Lung (tissue), 13 donors: Measurements from ENCODE around the gene CXorf65. TPM values are rescaled to one million over a fixed set of nuclear protein-coding genes. Genes with fewer than 3 reads are reported as not detected.

Experiments used
- ATAC-seq: fragments of 200-7000 bp; cut with Tn5 transposase; one replicate; pipeline ENCODE4 v1.9.1; 2020; ENCODE audit warnings: moderate number of reproducible peaks; ENCODE audit not compliant: insufficient read depth, low FRiP score
- DNase-seq, 3 donors: peaks; one replicate each; pipeline ENCODE4 v3.0.0-alpha.2; 2013 to 2017
- H3K27ac ChIP-seq, 2 donors: one replicate each; pipeline ENCODE4 v1.5.1; 2013; ENCODE audit warnings: mild to moderate bottlenecking in 2 of 2, moderate library complexity in 2 of 2, control low read depth in 1 of 2, inconsistent platforms in 1 of 2, low read depth in 1 of 2, low read length in 1 of 2
- H3K27me3 ChIP-seq, 3 donors: one replicate each; pipeline ENCODE4 v1.5.1; 2013; ENCODE audit warnings: low read length in 2 of 3; ENCODE audit not compliant: control insufficient read depth in 3 of 3, insufficient read depth in 3 of 3
- H3K36me3 ChIP-seq, 4 donors: one replicate each; pipeline ENCODE4 v1.5.1; 2013; ENCODE audit warnings: low read length in 4 of 4, mild to moderate bottlenecking in 1 of 4, moderate library complexity in 1 of 4; ENCODE audit not compliant: control insufficient read depth in 4 of 4, insufficient read depth in 4 of 4
- H3K4me1 ChIP-seq, 5 donors: one replicate each; pipeline ENCODE4 v1.5.1; 2013; ENCODE audit warnings: low read length in 5 of 5, mild to moderate bottlenecking in 2 of 5, moderate library complexity in 1 of 5; ENCODE audit not compliant: control insufficient read depth in 5 of 5, insufficient read depth in 5 of 5
- H3K4me3 ChIP-seq: one replicate; pipeline ENCODE4 v1.5.1; 2013; ENCODE audit warnings: mild to moderate bottlenecking, control low read depth, moderate library complexity
- H3K9ac ChIP-seq, 2 donors: one replicate each; pipeline ENCODE4 v1.5.1; 2013; ENCODE audit warnings: low read length in 2 of 2, control low read depth in 1 of 2; ENCODE audit not compliant: insufficient read depth in 1 of 2
- H3K9me3 ChIP-seq, 4 donors: one replicate each; pipeline ENCODE4 v1.5.1; 2013; ENCODE audit warnings: low read length in 3 of 4, mild to moderate bottlenecking in 1 of 4, moderate library complexity in 1 of 4; ENCODE audit not compliant: control insufficient read depth in 4 of 4, insufficient read depth in 3 of 4
- WGBS, 2 donors: extraction: QIAGEN DNeasy Blood & Tissue Kit; methylation state at CpG; one replicate each; pipeline ENCODE4 v1.1.7; 2013; 5-methylcytosine and 5-hydroxymethylcytosine counted together
- polyA plus RNA-seq, 2 donors: library from polyadenylated mRNA; stranded (reverse); fragments of 200-250 nt; gene quantifications; one replicate each; pipeline ENCODE4 v1.2.1, GENCODE V29; 2013
- small RNA-seq: library from RNA; depleted of rRNA; stranded (forward); fragments of <200 nt; gene quantifications from one replicate; pipeline ENCODE3, GENCODE V24; 2014; ENCODE audit warnings: low replicate concordance
- total RNA-seq, 2 donors: library from RNA; depleted of rRNA in 1 of 2; stranded (reverse); fragments of >200 nt in 1 of 2; gene quantifications; one replicate each; pipeline ENCODE4 v1.2.1, GENCODE V29; 2014 to 2021
- TF ChIP-seq, protein P1 (sequence below): IDR thresholded peaks from 2 replicates; pipeline ENCODE4 v1.5.1; 2012; ENCODE audit warnings: mild to moderate bottlenecking; ENCODE audit errors: control extremely low read depth, extremely low read depth
- donor health status: control.
- donor health status: control.
- donor health status: Bipolar disorder and iron deficiency.
- donor health status: healthy.
- donor health status: DM: yes; HTN: yes; CAD: no.

The CXorf65 gene
- total and polyA plus RNA-seq, 4 donors = 0.95 to 2.6 TPM; not detected in 2

- H3K9me3 ChIP-seq = peaks cover 0 to 2% (median 0%) of the 10 kb centered on the region in 4 donors
- peaks cover 0 to 9% (median 6%) of the 10 kb centered on the region in 4 donors for H3K36me3 ChIP-seq
- no peak overlapping the region for H3K4me3 ChIP-seq
- TF ChIP-seq, protein P1, sequence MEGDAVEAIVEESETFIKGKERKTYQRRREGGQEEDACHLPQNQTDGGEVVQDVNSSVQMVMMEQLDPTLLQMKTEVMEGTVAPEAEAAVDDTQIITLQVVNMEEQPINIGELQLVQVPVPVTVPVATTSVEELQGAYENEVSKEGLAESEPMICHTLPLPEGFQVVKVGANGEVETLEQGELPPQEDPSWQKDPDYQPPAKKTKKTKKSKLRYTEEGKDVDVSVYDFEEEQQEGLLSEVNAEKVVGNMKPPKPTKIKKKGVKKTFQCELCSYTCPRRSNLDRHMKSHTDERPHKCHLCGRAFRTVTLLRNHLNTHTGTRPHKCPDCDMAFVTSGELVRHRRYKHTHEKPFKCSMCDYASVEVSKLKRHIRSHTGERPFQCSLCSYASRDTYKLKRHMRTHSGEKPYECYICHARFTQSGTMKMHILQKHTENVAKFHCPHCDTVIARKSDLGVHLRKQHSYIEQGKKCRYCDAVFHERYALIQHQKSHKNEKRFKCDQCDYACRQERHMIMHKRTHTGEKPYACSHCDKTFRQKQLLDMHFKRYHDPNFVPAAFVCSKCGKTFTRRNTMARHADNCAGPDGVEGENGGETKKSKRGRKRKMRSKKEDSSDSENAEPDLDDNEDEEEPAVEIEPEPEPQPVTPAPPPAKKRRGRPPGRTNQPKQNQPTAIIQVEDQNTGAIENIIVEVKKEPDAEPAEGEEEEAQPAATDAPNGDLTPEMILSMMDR = no peak
- H3K9ac ChIP-seq = no peak overlapping the region
- no peaks in the 10 kb centered on the region for H3K4me1 ChIP-seq
- ATAC-seq = no peak
- peaks cover 0 to 6% (median 0%) of the 10 kb centered on the region in 3 donors for H3K27me3 ChIP-seq
- 63 to 65% methylated on average over 2 to 3 of the region's 3 CpGs for WGBS, 2 donors
- DNase-seq = no peak
- no peak overlapping the region for H3K27ac ChIP-seq
These were observed 48.6 kb downstream of the CXorf65 start for GRCh38 chrX:71057848-71058530.

DNA sequence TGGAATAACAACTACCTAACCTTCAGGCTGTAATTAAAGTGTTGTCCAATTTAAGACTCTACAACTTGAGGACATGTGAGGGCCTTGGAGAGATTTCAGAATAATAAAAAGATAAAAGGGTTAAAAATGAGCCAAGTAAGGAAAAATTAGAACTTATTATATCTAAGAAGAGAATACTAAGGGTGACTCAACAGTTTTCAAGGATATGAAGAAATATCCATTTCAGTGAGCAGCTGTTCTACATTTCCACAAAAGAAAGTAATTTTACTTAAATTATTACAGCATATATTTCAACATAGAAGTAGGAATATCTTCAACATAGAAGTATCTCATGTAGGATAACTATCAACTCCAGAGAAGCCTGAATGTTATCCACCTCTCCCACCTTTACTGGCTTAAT, 49.7 kb downstream of the CXorf65 start:
- ATAC-seq (no peak), DNase-seq (no peak)
- no peak overlapping the region for H3K9ac ChIP-seq
- peaks cover 0 to 8% (median 4%) of the 10 kb centered on the region in 4 donors for H3K36me3 ChIP-seq
- TF ChIP-seq, protein P1 = no peak
- H3K9me3 ChIP-seq = peaks cover 0 to 2% (median 0%) of the 10 kb centered on the region in 4 donors
- no peak overlapping the region for H3K27ac ChIP-seq
- peaks cover 0 to 5% (median 0%) of the 10 kb centered on the region in 5 donors for H3K4me1 ChIP-seq
- no peak overlapping the region for H3K4me3 ChIP-seq
- H3K27me3 ChIP-seq = peaks cover 0 to 5% (median 0%) of the 10 kb centered on the region in 3 donors

Small RNA genes within 50 kb of the gene (small RNA-seq; reads per million reads assigned to genes)
- gene CXorf65 = not detected

Other genes starting within 250 kb of the CXorf65 start
- not detected for gene TEX11, start 198.0 kb downstream of the CXorf65 start, total RNA-seq
- not detected for gene TEX11, start 198.0 kb downstream of the CXorf65 start, polyA plus RNA-seq
- gene SLC7A3, start 175.6 kb downstream of the CXorf65 start, total RNA-seq = 1 to 10 TPM in 1 of 2 donors, under 1 TPM in 1; 0.12 to 1.3 TPM
- not detected for gene SLC7A3, start 175.6 kb downstream of the CXorf65 start, polyA plus RNA-seq
- gene SNX12, start 38.4 kb downstream of the CXorf65 start, total RNA-seq = 10 to 100 TPM; 42.0 to 67.7 TPM
- gene SNX12, start 38.4 kb downstream of the CXorf65 start, polyA plus RNA-seq = 10 to 100 TPM; 22.7 to 35.1 TPM
- gene FOXO4, start 10.9 kb downstream of the CXorf65 start, total RNA-seq = 10 to 100 TPM; 13.9 to 16.3 TPM
- 10 to 100 TPM in 1 of 2 donors, 1 to 10 TPM in 1; 9.4 to 10.8 TPM for gene FOXO4, start 10.9 kb downstream of the CXorf65 start, polyA plus RNA-seq
- 10 to 100 TPM; 14.0 to 25.8 TPM for gene IL2RG, start 4.8 kb upstream of the CXorf65 start, total RNA-seq
- gene IL2RG, start 4.8 kb upstream of the CXorf65 start, polyA plus RNA-seq = 100 to 1,000 TPM in 1 of 2 donors, 10 to 100 TPM in 1; 13.5 to 136 TPM
- gene MED12, start 11.9 kb upstream of the CXorf65 start, total RNA-seq = 10 to 100 TPM; 36.1 to 41.1 TPM
- gene MED12, start 11.9 kb upstream of the CXorf65 start, polyA plus RNA-seq = 10 to 100 TPM; 10.3 to 13.8 TPM
- gene NLGN3, start 38.1 kb upstream of the CXorf65 start, total RNA-seq = 1 to 10 TPM in 1 of 2 donors, under 1 TPM in 1; 0.86 to 1.5 TPM
- gene NLGN3, start 38.1 kb upstream of the CXorf65 start, polyA plus RNA-seq = under 1 TPM; 0.20 to 0.71 TPM
- 1 to 10 TPM in 1 of 2 donors, not detected in 1; 3.7 TPM for gene GJB1, start 116.5 kb upstream of the CXorf65 start, total RNA-seq
- 1 to 10 TPM in 1 of 2 donors, under 1 TPM in 1; 0.42 to 2.9 TPM for gene GJB1, start 116.5 kb upstream of the CXorf65 start, polyA plus RNA-seq
- 10 to 100 TPM; 21.5 to 23.4 TPM for gene ZMYM3, start 147.4 kb upstream of the CXorf65 start, total RNA-seq
- gene ZMYM3, start 147.4 kb upstream of the CXorf65 start, polyA plus RNA-seq = 1 to 10 TPM; 5.8 to 9.9 TPM
- gene NONO, start 176.9 kb upstream of the CXorf65 start, total RNA-seq = 100 to 1,000 TPM; 239 to 336 TPM
- gene NONO, start 176.9 kb upstream of the CXorf65 start, polyA plus RNA-seq = 100 to 1,000 TPM in 1 of 2 donors, 10 to 100 TPM in 1; 93.5 to 139 TPM
- 1 to 10 TPM; 2.7 to 3.5 TPM for gene ITGB1BP2, start 195.0 kb upstream of the CXorf65 start, total RNA-seq
- gene ITGB1BP2, start 195.0 kb upstream of the CXorf65 start, polyA plus RNA-seq = under 1 TPM; 0.79 to 0.98 TPM